Tibial artery (tissue), 4 donors: ENCODE results near the gene ITIH3.

ENCODE experiments used
- DNase-seq, 2 donors: peaks; one replicate each; pipeline ENCODE4 v3.0.0-alpha.2; 2019
- H3K27ac ChIP-seq, 2 donors: fragments of 200-600 bp; sonication (generic) in 1 of 2; 1 replicate in 1 of 2; 2 replicates in 1 of 2; pipeline ENCODE4 v1.5.1; 2018 to 2019; ENCODE audit warnings: mild to moderate bottlenecking in 1 of 2
- H3K27me3 ChIP-seq, 2 donors: fragments of 200-600 bp; sonication (generic) in 1 of 2; one replicate each; pipeline versions ENCODE4 v1.5.1 to v1.6.0; 2016 to 2019
- H3K36me3 ChIP-seq, 3 donors: fragments of 200-600 bp; sonication (generic) in 2 of 3; one replicate each; pipeline ENCODE4 v1.5.1; 2016 to 2019; ENCODE audit warnings: mild to moderate bottlenecking in 2 of 3
- H3K4me1 ChIP-seq, 4 donors: fragments of 200-600 bp; sonication (generic) in 2 of 4; 1 replicate in 3 of 4; 2 replicates in 1 of 4; pipeline ENCODE4 v1.5.1; 2016 to 2019
- H3K4me3 ChIP-seq, 2 donors: fragments of 200-600 bp; sonication (generic) in 1 of 2; 1 replicate in 1 of 2; 2 replicates in 1 of 2; pipeline ENCODE4 v1.5.1; 2018 to 2019; ENCODE audit warnings: mild to moderate bottlenecking in 2 of 2
- H3K9me3 ChIP-seq, 3 donors: fragments of 200-600 bp; sonication (generic) in 1 of 3; one replicate each; pipeline ENCODE4 v1.5.1; 2016 to 2019
- intact Hi-C: fragments of 100-400 bp; cut with DNase I; formaldehyde crosslinking; loops from one replicate; pipeline ENCODE4 v1.15.0; 2023; ENCODE audit warnings: low total_unique reads
- TF ChIP-seq, protein P1 (sequence below), 2 experiments: fragments of 200-600 bp in 1 of 2; fragments of 450-650 bp in 1 of 2; IDR thresholded peaks; one replicate each; pipeline ENCODE4 v1.5.1; 2017 to 2019; ENCODE audit warnings: antibody characterized with exemption in 2 of 2, mild to moderate bottlenecking in 1 of 2, moderate library complexity in 1 of 2

ITIH3 gene

DNA sequence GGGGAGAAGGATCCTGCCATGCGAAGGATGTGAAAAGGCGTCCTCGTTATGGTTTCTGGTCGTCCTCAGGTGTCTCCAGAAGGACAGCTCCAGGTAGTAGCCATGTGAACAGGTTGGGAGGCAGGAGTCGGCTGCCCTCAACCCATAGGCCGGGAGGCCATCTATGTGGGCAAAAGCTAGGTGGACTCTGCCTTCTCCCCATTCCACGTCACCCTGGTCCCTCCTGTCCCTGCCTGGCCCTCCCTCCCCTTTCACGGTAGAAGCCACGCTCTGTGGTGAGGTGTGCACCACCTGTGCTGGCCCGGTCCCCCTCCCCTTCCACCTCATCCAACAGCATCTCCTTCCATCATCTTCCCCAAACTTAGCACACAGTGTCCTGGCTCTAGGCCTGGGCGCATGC is 16.3 kb downstream of the ITIH3 start:
- no peak for DNase-seq
- Histone ChIP-seq H3K27ac (no peak overlapping the region), H3K4me1 (no peaks in the 10 kb centered on the region), H3K36me3 (peaks cover 9 to 25% (median 21%) of the 10 kb centered on the region in 3 donors), H3K27me3 (no peaks in the 10 kb centered on the region), H3K4me3 (no peak overlapping the region), H3K9me3 (no peaks in the 10 kb centered on the region)
- TF ChIP-seq, protein P1, sequence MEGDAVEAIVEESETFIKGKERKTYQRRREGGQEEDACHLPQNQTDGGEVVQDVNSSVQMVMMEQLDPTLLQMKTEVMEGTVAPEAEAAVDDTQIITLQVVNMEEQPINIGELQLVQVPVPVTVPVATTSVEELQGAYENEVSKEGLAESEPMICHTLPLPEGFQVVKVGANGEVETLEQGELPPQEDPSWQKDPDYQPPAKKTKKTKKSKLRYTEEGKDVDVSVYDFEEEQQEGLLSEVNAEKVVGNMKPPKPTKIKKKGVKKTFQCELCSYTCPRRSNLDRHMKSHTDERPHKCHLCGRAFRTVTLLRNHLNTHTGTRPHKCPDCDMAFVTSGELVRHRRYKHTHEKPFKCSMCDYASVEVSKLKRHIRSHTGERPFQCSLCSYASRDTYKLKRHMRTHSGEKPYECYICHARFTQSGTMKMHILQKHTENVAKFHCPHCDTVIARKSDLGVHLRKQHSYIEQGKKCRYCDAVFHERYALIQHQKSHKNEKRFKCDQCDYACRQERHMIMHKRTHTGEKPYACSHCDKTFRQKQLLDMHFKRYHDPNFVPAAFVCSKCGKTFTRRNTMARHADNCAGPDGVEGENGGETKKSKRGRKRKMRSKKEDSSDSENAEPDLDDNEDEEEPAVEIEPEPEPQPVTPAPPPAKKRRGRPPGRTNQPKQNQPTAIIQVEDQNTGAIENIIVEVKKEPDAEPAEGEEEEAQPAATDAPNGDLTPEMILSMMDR (IDR thresholded peaks at IDR 0.05) = no peak
- intact Hi-C loops = no loop called here

GRCh38 chr3:52811452-52812011 is 16.9 kb downstream of the ITIH3 start:
- TF ChIP-seq, protein P1 (IDR thresholded peaks at IDR 0.05) = no peak
- Histone ChIP-seq H3K4me1 (no peaks in the 10 kb centered on the region), H3K36me3 (peaks cover 6 to 25% (median 16%) of the 10 kb centered on the region in 3 donors), H3K9me3 (no peaks in the 10 kb centered on the region), H3K27ac (no peak overlapping the region), H3K4me3 (no peak overlapping the region), H3K27me3 (no peaks in the 10 kb centered on the region)
- intact Hi-C loops = no loop called here
- no peak for DNase-seq

- intact Hi-C loops = no loop called here
- H3K36me3 ChIP-seq = peaks cover 4 to 28% (median 16%) of the 10 kb centered on the region in 3 donors
- no peaks in the 10 kb centered on the region for H3K27me3 ChIP-seq
- TF ChIP-seq, protein P1 (IDR thresholded peaks at IDR 0.05) = no peak
- H3K9me3 ChIP-seq = no peaks in the 10 kb centered on the region
- no peak overlapping the region for H3K4me3 ChIP-seq
- DNase-seq = no peak
- no peak overlapping the region for H3K27ac ChIP-seq
- H3K4me1 ChIP-seq = no peaks in the 10 kb centered on the region
Observed at GRCh38 chr3:52813810-52814209, 19.2 kb downstream of the ITIH3 start.

- TF ChIP-seq, protein P1 (IDR thresholded peaks at IDR 0.05) = no peak
- no peaks in the 10 kb centered on the region for H3K9me3 ChIP-seq
- no peaks in the 10 kb centered on the region for H3K27me3 ChIP-seq
- intact Hi-C loops = no loop called here
- H3K36me3 ChIP-seq = peaks cover 23 to 52% (median 37%) of the 10 kb centered on the region in 3 donors
- no peak overlapping the region for H3K4me3 ChIP-seq
- no peak overlapping the region for H3K27ac ChIP-seq
- H3K4me1 ChIP-seq = no peaks in the 10 kb centered on the region
- no peak for DNase-seq
Observed at GRCh38 chr3:52816199-52816598, 21.6 kb downstream of the ITIH3 start.

DNA sequence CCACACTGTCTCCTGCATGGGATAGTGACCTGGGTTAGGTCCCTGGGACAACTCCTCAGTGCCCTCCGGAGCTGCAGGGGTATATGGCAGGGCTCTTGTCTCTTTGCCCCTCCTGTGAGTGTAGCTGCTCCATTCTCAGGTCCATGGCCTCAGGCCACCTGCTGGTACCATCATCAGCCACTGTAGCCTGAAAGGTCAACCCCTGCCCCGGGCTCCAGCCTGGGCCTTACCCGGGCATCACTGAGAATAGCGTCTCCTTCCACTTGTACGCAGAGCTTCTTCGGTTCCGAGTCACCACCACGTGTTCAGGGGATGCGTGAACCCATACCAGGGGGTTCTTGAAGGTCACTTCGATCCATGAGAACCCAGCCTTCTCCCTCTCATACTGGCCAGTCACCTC is 22.1 kb downstream of the ITIH3 start:
- no peak for DNase-seq
- no peak overlapping the region for H3K4me3 ChIP-seq
- TF ChIP-seq, protein P1 (IDR thresholded peaks at IDR 0.05) = no peak
- H3K27me3 ChIP-seq = no peaks in the 10 kb centered on the region
- intact Hi-C loops = no loop called here
- H3K27ac ChIP-seq = no peak overlapping the region
- no peaks in the 10 kb centered on the region for H3K9me3 ChIP-seq
- no peaks in the 10 kb centered on the region for H3K4me1 ChIP-seq
- H3K36me3 ChIP-seq = peaks cover 27 to 56% (median 37%) of the 10 kb centered on the region in 3 donors

DNA sequence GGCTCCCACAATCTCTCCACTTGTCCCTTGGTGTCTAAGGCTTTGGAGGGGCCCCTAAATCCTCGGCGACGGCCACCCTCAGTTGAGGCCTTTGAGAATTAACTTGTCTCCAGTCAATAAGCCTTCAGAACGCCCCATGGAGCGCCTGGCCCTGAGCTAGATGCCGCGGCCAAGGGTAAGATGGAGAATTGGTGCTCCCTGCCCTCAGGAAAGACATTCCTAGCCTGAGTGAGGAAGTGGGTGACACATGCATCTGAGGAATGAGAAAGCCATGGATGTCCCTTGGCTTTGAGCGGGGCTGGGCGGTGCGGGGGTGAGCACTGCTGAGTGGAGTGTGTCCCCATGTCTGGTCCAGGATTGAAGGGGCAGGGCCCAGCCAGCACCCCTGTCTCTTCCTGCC is 22.6 kb downstream of the ITIH3 start:
- TF ChIP-seq, protein P1 (IDR thresholded peaks at IDR 0.05) = no peak
- Histone ChIP-seq H3K27me3 (no peaks in the 10 kb centered on the region), H3K9me3 (no peaks in the 10 kb centered on the region), H3K36me3 (peaks cover 33 to 59% (median 38%) of the 10 kb centered on the region in 3 donors), H3K27ac (no peak overlapping the region), H3K4me3 (no peak overlapping the region), H3K4me1 (no peaks in the 10 kb centered on the region)
- intact Hi-C loops = no loop called here
- DNase-seq = no peak
